Cerebellar nuclear complex (tissue), 1 donor: ENCODE data around the gene TCEA3.
"Not testable (repeated sequence)": the region's sequence is repeated elsewhere in the genome, so short reads cannot be mapped to it uniquely, and the experiment has no call there.

Source experiments
- DNase-seq, 2 experiments: peaks; one replicate each; lab custom pipeline; 2025; lab: John Stamatoyannopoulos, UW

The TCEA3 gene

GRCh38 chr1:23392125-23392855 lies 32.3 kb downstream of the TCEA3 start:
- no peak for DNase-seq

- DNase-seq: no peak
Observed at GRCh38 chr1:23389837-23390321, 34.7 kb downstream of the TCEA3 start.

GRCh38 chr1:23387494-23387893 lies 37.1 kb downstream of the TCEA3 start:
- no peak for DNase-seq

- no peak for DNase-seq
Observed at GRCh38 chr1:23385119-23385621, 39.4 kb downstream of the TCEA3 start.

GRCh38 chr1:23384312-23385058 lies 40.1 kb downstream of the TCEA3 start:
- no peak for DNase-seq

- DNase-seq: no peak
Observed at GRCh38 chr1:23383577-23384311, 40.8 kb downstream of the TCEA3 start.

- no peak for DNase-seq
Observed at GRCh38 chr1:23381233-23381885, 43.2 kb downstream of the TCEA3 start.

GRCh38 chr1:23380719-23381118 lies 43.8 kb downstream of the TCEA3 start:
- DNase-seq: no peak

- DNase-seq: not testable (repeated sequence)
Observed at GRCh38 chr1:23380236-23380635, 44.3 kb downstream of the TCEA3 start.

- DNase-seq: no peak
Observed at GRCh38 chr1:23376890-23377811, 47.4 kb downstream of the TCEA3 start.

GRCh38 chr1:23374079-23374735 lies 50.3 kb downstream of the TCEA3 start:
- not testable (repeated sequence) for DNase-seq

GRCh38 chr1:23371987-23372880 lies 52.3 kb downstream of the TCEA3 start:
- no peak for DNase-seq

GRCh38 chr1:23370709-23371584 lies 53.6 kb downstream of the TCEA3 start:
- DNase-seq: no peak

- no peak for DNase-seq
Observed at GRCh38 chr1:23370330-23370708, 54.2 kb downstream of the TCEA3 start.

GRCh38 chr1:23369335-23370013 lies 55.1 kb downstream of the TCEA3 start, which contains the start of gene ZNF436:
ZNF436 (minus strand) TSS chr1:23369836; CDS start chr1:23368005, 1,831 bp downstream.
- DNase-seq: no peak

- peak in 1 of 2 experiments; percentile 13 for DNase-seq
Observed at GRCh38 chr1:23368562-23369334, 55.8 kb downstream of the TCEA3 start.
